Dedifferentiated amniotic fluid mesenchymal stem cell (primary cell): ENCODE measurements around the gene THOP1.
"Not testable (repeated sequence)": the region's sequence is repeated elsewhere in the genome, so short reads cannot be mapped to it uniquely, and the experiment has no call there.

Experiments used
- DNase-seq: peaks from one replicate; pipeline ENCODE4 v3.0.0-alpha.2; 2016; ENCODE audit errors: extremely low spot score

THOP1 gene

GRCh38 chr19:2782936-2783780 is 2.1 kb upstream of the THOP1 start, which contains the start of gene SGTA:
Gene SGTA (minus strand): TSS chr19:2783273. CDS start chr19:2769068, 14,205 bp downstream.
- DNase-seq = peak; percentile 99

- no peak for DNase-seq
These were observed 1.5 kb upstream of the THOP1 start for GRCh38 chr19:2783781-2784145.

DNA sequence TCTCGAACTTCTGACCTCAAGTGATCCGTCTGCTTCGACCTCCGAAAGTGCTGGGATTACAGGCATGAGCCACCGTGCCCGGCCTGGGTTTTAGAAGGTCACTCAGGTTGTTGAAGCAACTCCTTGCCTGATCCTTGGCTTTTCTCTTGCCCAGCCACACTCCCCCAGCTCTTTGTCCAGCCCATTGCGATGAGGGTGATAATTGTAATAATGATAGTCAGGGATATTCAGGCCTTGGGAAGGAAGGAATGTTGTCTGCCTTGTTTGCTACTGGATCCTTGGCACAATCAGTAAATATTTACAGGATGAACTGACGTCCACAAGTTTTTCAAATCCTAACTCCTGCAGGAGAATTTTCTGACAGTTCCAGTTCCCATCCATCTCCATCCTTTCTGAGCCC is 1.8 kb downstream of the THOP1 start:
- DNase-seq = no peak

GRCh38 chr19:2788237-2788636 is 2.9 kb downstream of the THOP1 start:
- no peak for DNase-seq

DNA sequence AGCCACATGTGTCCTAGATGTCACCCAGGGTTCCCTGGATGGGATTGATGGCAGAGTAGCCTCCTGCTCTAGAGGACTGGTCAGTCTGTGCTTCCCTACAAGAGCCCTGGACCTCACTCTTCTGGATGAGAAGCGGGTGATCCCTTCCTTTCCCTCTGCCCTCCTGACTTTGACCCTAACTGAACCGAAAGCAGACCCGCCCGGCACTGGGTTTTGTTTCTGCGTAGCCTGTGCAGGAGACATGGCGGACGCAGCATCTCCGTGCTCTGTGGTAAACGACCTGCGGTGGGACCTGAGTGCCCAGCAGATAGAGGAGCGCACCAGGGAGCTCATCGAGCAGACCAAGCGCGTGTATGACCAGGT is 4.9 kb downstream of the THOP1 start:
- DNase-seq = no peak

GRCh38 chr19:2790557-2791271 is 5.4 kb downstream of the THOP1 start:
- no peak for DNase-seq

- DNase-seq = no peak
These were observed 6.1 kb downstream of the THOP1 start for GRCh38 chr19:2791440-2791839.

- DNase-seq = no peak
These were observed 6.6 kb downstream of the THOP1 start for GRCh38 chr19:2791876-2792275.

- DNase-seq = not testable (repeated sequence)
These were observed 7.4 kb downstream of the THOP1 start for GRCh38 chr19:2792666-2793065.

DNA sequence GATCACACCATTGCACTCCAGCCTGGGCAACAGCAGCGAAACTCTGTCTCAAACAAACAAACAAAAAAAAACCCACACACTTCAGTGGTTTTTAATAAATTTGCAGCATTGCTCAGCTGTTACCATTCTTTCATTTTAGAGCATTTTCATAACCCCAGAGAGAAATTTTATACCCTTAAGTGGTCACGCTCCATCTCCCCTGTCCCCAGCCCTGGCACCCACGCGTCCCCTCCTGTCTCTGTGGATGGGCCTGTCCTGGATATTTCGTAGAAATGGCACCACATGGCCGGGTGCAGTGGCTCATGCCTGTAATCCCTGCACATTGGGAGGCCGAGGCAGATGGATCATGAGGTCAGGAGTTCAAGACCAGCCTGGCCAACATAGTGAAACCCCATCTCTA is 7.8 kb downstream of the THOP1 start:
- DNase-seq = no peak

DNA sequence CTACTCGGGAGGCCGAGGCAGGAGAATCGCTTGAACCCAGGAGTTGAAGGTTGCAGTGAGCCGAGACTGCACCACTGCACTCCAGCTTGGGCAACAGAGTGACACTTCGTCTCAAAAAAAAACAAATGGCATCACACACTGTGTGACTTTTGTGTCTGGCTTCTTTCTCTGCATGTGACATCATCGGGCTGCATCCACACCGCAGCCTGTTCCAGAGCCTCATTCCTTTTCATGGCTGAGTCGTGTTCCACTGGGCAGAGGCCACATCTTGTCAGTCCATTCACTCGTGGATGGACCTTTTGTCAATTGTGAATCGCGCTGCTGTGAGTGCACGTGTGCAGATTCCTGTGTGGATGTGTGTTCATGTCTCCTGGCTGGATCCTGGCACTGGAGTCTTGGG is 8.3 kb downstream of the THOP1 start:
- DNase-seq = no peak

DNA sequence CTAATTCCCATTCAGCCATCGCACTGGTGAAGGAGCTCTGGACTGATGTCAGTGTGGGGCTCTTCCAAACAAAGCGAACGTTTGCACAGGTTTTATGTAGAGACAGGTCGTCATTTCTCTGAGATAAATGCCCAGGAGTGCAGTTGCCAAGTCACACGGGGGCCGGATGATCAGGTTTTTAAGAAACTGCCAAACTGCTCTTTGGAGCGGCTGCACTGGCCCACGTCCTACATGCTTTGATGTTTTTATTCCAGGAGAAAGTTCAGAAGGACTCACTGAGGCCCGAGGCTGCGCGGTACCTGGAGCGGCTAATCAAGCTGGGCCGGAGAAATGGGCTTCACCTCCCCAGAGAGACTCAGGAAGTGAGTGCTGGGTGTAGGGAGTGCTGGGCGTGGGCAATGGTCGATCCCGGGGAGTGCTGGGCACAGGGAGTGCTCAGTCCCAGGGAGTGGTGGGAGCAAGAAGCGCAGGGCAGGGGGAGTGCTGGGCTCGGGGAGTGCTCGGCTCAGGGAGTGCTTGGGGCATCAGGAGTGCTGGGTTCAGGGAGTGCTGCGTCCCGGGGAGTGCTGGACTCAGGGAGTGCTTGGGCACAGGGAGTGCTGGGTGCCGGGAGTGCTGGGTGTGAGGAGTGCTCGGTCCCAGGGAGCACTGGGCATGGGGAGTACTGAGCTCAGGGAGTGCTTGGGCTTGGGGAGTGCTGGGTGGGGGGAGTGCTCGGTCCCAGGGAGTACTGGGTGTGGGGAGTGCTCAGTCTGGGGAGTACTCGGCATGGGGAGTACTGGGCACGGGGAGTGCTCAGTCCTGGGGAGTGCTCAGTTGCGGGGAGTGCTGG is 10.7 kb downstream of the THOP1 start:
- no peak for DNase-seq

GRCh38 chr19:2796659-2797266 is 11.5 kb downstream of the THOP1 start:
- DNase-seq = no peak

- no peak for DNase-seq
These were observed 12.0 kb downstream of the THOP1 start for GRCh38 chr19:2797280-2797679.

DNA sequence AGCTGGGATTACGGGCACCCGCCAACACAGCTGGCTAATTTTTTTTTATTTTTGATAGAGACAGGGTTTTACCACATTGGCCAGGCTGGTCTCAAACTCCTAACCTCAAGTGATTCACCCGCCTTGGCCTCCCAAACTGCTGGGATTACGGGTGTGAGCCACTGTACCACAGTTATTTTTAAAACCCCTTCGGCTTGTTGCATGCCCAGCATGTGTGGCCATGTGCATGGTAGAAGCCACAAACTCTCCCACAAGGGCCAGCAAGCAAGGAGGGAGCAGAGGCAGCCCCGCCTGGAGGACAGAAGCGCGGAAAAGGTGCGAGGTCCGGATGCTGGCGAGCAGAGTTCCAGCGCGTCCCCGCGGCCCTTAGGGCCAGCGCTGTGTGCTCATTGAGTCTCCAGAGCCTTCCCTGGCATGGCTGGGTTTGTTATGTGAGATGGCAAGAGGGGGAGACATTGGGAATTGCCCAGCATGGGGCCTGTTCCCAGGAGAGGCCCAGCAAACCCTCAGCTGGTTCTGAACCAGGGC is 12.9 kb downstream of the THOP1 start:
- no peak for DNase-seq

GRCh38 chr19:2798733-2799132 is 13.4 kb downstream of the THOP1 start:
- DNase-seq = no peak

- DNase-seq = no peak
These were observed 14.1 kb downstream of the THOP1 start for GRCh38 chr19:2799273-2800020.

DNA sequence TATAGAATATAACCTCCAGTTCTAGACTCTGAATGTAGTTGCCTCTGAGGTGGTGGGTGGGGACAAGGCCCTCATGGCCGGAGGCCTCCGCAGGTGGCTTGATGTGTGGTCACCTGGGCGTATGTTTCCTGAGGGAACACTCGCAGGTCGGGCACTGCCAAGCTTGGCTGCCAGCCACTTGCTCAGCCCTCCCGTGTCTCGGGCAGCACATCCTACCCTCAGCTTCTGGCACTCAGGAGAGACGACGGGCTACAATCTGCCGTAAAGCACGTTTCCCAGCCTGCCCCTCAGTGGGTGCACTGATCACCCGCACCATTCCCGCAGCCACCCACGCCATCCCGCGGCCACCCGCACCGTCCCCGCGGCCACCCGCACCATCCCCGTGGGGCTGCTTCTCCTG is 15.2 kb downstream of the THOP1 start:
- DNase-seq = no peak

DNA sequence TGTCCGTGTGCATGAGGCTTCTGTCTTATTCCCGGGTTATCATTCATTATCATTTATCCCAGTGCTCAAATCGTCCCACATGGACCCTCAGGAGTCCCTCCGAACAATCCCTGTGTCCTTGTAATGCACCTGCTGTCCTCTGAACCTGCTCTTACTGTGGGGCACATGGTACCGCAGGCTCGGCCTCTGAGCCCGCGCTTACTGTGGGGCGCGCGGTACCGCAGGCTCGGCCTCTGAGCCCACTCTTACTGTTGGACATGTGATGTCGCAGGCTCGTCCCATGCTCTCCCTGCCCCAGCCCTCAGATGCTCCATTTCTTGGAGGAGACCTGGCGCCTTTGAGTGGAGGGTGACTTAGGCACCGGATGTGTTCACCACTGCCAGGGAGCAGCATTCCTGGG is 17.5 kb downstream of the THOP1 start:
- DNase-seq = no peak

DNA sequence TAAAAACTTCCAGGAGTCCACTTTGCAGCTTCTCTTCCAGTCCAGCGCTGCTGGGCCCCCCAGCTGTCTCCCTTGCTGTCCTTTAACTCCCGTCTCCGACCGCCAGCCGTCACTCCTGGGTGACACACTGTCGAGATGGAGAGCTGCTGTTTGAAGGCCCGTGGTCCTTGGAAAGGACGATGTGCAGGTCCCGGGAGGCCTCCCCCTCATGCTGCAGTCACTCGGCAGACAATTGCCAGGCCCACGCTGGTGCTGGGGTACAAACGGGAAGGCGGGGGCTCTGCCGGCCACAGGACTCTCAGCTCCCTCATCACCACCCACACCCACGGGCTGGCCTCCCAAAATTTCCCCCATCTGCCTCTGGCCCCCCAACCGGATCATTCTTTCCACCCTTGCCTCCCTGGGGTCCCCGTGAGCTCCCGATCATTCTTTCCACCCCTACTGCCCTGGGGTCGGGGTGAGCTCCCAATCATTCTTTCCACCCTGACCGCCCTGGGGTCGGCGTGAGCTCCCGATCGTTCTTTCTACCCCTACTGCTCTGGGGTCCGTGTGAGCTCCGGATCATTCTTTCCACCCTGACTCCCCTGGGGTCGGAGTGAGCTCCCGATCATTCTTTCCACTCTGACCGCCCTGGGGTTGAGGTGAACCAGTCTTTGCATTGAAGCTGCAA is 18.3 kb downstream of the THOP1 start:
- DNase-seq = no peak
